D721Med (cell line): ENCODE results near the gene HRAS.

ENCODE experiments used
- DNase-seq: peaks from one replicate; pipeline ENCODE4 v3.0.0; 2011; ENCODE audit warnings: low spot score; ENCODE audit not compliant: insufficient read length
- FAIRE-seq: peaks from 2 replicates; lab custom pipeline; 2011; peaks lifted over from hg19 to GRCh38; lab: Jason Lieb, UNC
- CTCF ChIP-seq: IDR thresholded peaks from 2 replicates; pipeline ENCODE4 v1.5.1; 2012; ENCODE audit warnings: mild to moderate bottlenecking, control low read depth; ENCODE audit not compliant: insufficient read depth; ENCODE audit errors: missing control alignments

The HRAS gene

GRCh38 chr11:535519-536454 lies at the start of gene HRAS:
Gene HRAS, minus strand, starts transcription at chr11:535576.
- no peak for TF ChIP-seq CTCF
- FAIRE-seq (no peak), DNase-seq (peak; percentile 91)

- DNase-seq (no peak), FAIRE-seq (no peak)
- no peak for TF ChIP-seq CTCF
Observed at GRCh38 chr11:584287-584686, 48.9 kb upstream of the HRAS start.

- TF ChIP-seq CTCF = no peak
- FAIRE-seq = no peak
- no peak for DNase-seq
Observed at GRCh38 chr11:581752-582151, 46.4 kb upstream of the HRAS start.

GRCh38 chr11:581342-581741 lies 46.0 kb upstream of the HRAS start:
- no peak for DNase-seq
- no peak for FAIRE-seq
- TF ChIP-seq CTCF = no peak

- DNase-seq (no peak), FAIRE-seq (no peak)
- no peak for TF ChIP-seq CTCF
Observed at GRCh38 chr11:579830-580601, 44.6 kb upstream of the HRAS start.

GRCh38 chr11:578276-579035 lies 43.1 kb upstream of the HRAS start:
- FAIRE-seq (no peak), DNase-seq (no peak)
- no peak for TF ChIP-seq CTCF
